ENCODE data around the gene SMAD1. TPM values are rescaled to one million over a fixed set of nuclear protein-coding genes. Genes with fewer than 3 reads are reported as not detected.
A peak's percentile ranks its signal among the peaks of the same experiment; 100 is the strongest.

Gene SMAD1
- total RNA-seq (10 to 100 TPM in 1 of 4 donors, 1 to 10 TPM in 3; 8.3 to 12.0 (median 9.5) TPM), polyA plus RNA-seq (2.8 TPM)
- long read RNA-seq, donor 1, transcript SMAD1-201 (7 exons, 1,966 nt), result major isoform, 15 of 20 reads
- long read RNA-seq, donor 1, partial matches to known transcripts, result 3 of 20 reads
- long read RNA-seq, donor 1, other reads (novel, unspliced or antisense), result 2 of 20 reads
- long read RNA-seq, donor 2, partial matches to known transcripts, result 0 of 2 reads
- long read RNA-seq, donor 2, other reads (novel, unspliced or antisense), result 1 of 2 reads
- long read RNA-seq, donor 3, partial matches to known transcripts, result 4 of 14 reads
- long read RNA-seq, donor 3, other reads (novel, unspliced or antisense), result 7 of 14 reads
- long read RNA-seq, donor 4, transcript SMAD1-201 (7 exons, 1,966 nt), result major isoform, 6 of 8 reads
- long read RNA-seq, donor 4, partial matches to known transcripts, result 2 of 8 reads
- long read RNA-seq, donor 4, other reads (novel, unspliced or antisense), result 0 of 8 reads

GRCh38 chr4:145481164-145481941 is at the start of gene SMAD1:
SMAD1 (plus strand) TSS chr4:145481853; CDS start chr4:145514614, 32,761 bp downstream.
- H3K4me1 ChIP-seq (ENCODE audit: control insufficient read depth, insufficient read depth, low read length), result no peaks in the 10 kb centered on the region
- intact Hi-C loops (cut with DNase I), result loop anchor here in 2 of 4 donors (10.0 kb wide), 2 partner anchors 53 to 73 kb away; no protein-coding TSS in a partner anchor
- DNase-seq (peak; percentile 87 to 95 (median 95)), ATAC-seq (peak; percentile 97 to 98)
- H3K27ac ChIP-seq (ENCODE audit: low read length), result peak within 1 kb of the TSS; percentile 99
- H3K9me3 ChIP-seq (ENCODE audit: control insufficient read depth, low read length), result no peaks in the 10 kb centered on the region
- peak within 1 kb of the TSS; percentile 85 for H3K4me3 ChIP-seq (ENCODE audit: low read length)
- H3K27me3 ChIP-seq (ENCODE audit: control insufficient read depth, insufficient read depth), result no peaks in the 10 kb centered on the region
- WGBS, result under 1% methylated on average over 65 of the region's 65 CpGs

GRCh38 chr4:145433684-145434083 is 48.0 kb upstream of the SMAD1 start:
- H3K27me3 ChIP-seq (ENCODE audit: control insufficient read depth, insufficient read depth), result no peaks in the 10 kb centered on the region
- no peak for ATAC-seq

GRCh38 chr4:145435646-145436045 is 46.0 kb upstream of the SMAD1 start:
- 88% methylated on average over 3 of the region's 3 CpGs for WGBS
- no peaks in the 10 kb centered on the region for H3K4me1 ChIP-seq (ENCODE audit: control insufficient read depth, insufficient read depth, low read length)
- no peak overlapping the region for H3K4me3 ChIP-seq (ENCODE audit: low read length)
- DNase-seq (no peak), ATAC-seq (no peak)
- no peaks in the 10 kb centered on the region for H3K27me3 ChIP-seq (ENCODE audit: control insufficient read depth, insufficient read depth)
- H3K9me3 ChIP-seq (ENCODE audit: control insufficient read depth, low read length), result no peaks in the 10 kb centered on the region
- intact Hi-C loops (cut with DNase I), result no loop called here
- no peak overlapping the region for H3K27ac ChIP-seq (ENCODE audit: low read length)

More at GRCh38 chr4:145433684-145434083, 48.0 kb upstream of the SMAD1 start:
- H3K9me3 ChIP-seq (ENCODE audit: control insufficient read depth, low read length), result no peaks in the 10 kb centered on the region
- H3K27ac ChIP-seq (ENCODE audit: low read length), result no peak overlapping the region
- DNase-seq, result no peak
- intact Hi-C loops (cut with DNase I), result no loop called here
- no peak overlapping the region for H3K4me3 ChIP-seq (ENCODE audit: low read length)
- no peaks in the 10 kb centered on the region for H3K4me1 ChIP-seq (ENCODE audit: control insufficient read depth, insufficient read depth, low read length)

- no peak for DNase-seq
- 86% methylated on average over 4 of the region's 4 CpGs for WGBS
- H3K9me3 ChIP-seq (ENCODE audit: control insufficient read depth, low read length), result no peaks in the 10 kb centered on the region
- H3K27me3 ChIP-seq (ENCODE audit: control insufficient read depth, insufficient read depth), result no peaks in the 10 kb centered on the region
- no peak overlapping the region for H3K27ac ChIP-seq (ENCODE audit: low read length)
- ATAC-seq, result no peak
- H3K4me1 ChIP-seq (ENCODE audit: control insufficient read depth, insufficient read depth, low read length), result no peaks in the 10 kb centered on the region
- intact Hi-C loops (cut with DNase I), result no loop called here
- H3K4me3 ChIP-seq (ENCODE audit: low read length), result no peak overlapping the region
Measured at GRCh38 chr4:145436114-145436513, 45.5 kb upstream of the SMAD1 start.

- Histone ChIP-seq H3K9me3 (ENCODE audit: control insufficient read depth, low read length) (no peaks in the 10 kb centered on the region), H3K4me3 (ENCODE audit: low read length) (no peak overlapping the region), H3K27me3 (ENCODE audit: control insufficient read depth, insufficient read depth) (no peaks in the 10 kb centered on the region), H3K4me1 (ENCODE audit: control insufficient read depth, insufficient read depth, low read length) (no peaks in the 10 kb centered on the region), H3K27ac (ENCODE audit: low read length) (no peak overlapping the region)
- 81% methylated on average over 2 of the region's 2 CpGs for WGBS
- DNase-seq (no peak), ATAC-seq (no peak)
- intact Hi-C loops (cut with DNase I), result no loop called here
Measured at GRCh38 chr4:145436796-145437195, 44.9 kb upstream of the SMAD1 start.

GRCh38 chr4:145437466-145437865 is 44.2 kb upstream of the SMAD1 start:
- Histone ChIP-seq H3K27me3 (ENCODE audit: control insufficient read depth, insufficient read depth) (no peaks in the 10 kb centered on the region), H3K27ac (ENCODE audit: low read length) (no peak overlapping the region), H3K4me3 (ENCODE audit: low read length) (no peak overlapping the region), H3K4me1 (ENCODE audit: control insufficient read depth, insufficient read depth, low read length) (no peaks in the 10 kb centered on the region), H3K9me3 (ENCODE audit: control insufficient read depth, low read length) (no peaks in the 10 kb centered on the region)
- no peak for ATAC-seq
- no peak for DNase-seq
- intact Hi-C loops (cut with DNase I), result no loop called here
- 83% methylated on average over 2 of the region's 2 CpGs for WGBS

GRCh38 chr4:145438298-145438697 is 43.4 kb upstream of the SMAD1 start:
- H3K9me3 ChIP-seq (ENCODE audit: control insufficient read depth, low read length), result no peaks in the 10 kb centered on the region
- ATAC-seq, result no peak
- no peak overlapping the region for H3K27ac ChIP-seq (ENCODE audit: low read length)
- H3K4me1 ChIP-seq (ENCODE audit: control insufficient read depth, insufficient read depth, low read length), result no peaks in the 10 kb centered on the region
- H3K27me3 ChIP-seq (ENCODE audit: control insufficient read depth, insufficient read depth), result no peaks in the 10 kb centered on the region
- no peak overlapping the region for H3K4me3 ChIP-seq (ENCODE audit: low read length)
- 83% methylated on average over 4 of the region's 4 CpGs for whole genome bisulfite sequencing
- no peak for DNase-seq
- intact Hi-C loops (cut with DNase I), result no loop called here

GRCh38 chr4:145440292-145441007 is 41.2 kb upstream of the SMAD1 start:
- H3K4me3 ChIP-seq (ENCODE audit: low read length), result no peak overlapping the region
- intact Hi-C loops (cut with DNase I), result no loop called here
- DNase-seq, result no peak
- no peak overlapping the region for H3K27ac ChIP-seq (ENCODE audit: low read length)
- no peak for ATAC-seq
- H3K4me1 ChIP-seq (ENCODE audit: control insufficient read depth, insufficient read depth, low read length), result no peaks in the 10 kb centered on the region
- H3K27me3 ChIP-seq (ENCODE audit: control insufficient read depth, insufficient read depth), result no peaks in the 10 kb centered on the region
- no peaks in the 10 kb centered on the region for H3K9me3 ChIP-seq (ENCODE audit: control insufficient read depth, low read length)
- WGBS, result 78% methylated on average over 5 of the region's 5 CpGs

GRCh38 chr4:145446184-145446583 is 35.5 kb upstream of the SMAD1 start:
- intact Hi-C loops (cut with DNase I), result no loop called here
- Histone ChIP-seq H3K4me3 (ENCODE audit: low read length) (no peak overlapping the region), H3K27ac (ENCODE audit: low read length) (no peak overlapping the region), H3K9me3 (ENCODE audit: control insufficient read depth, low read length) (no peaks in the 10 kb centered on the region), H3K4me1 (ENCODE audit: control insufficient read depth, insufficient read depth, low read length) (no peaks in the 10 kb centered on the region), H3K27me3 (ENCODE audit: control insufficient read depth, insufficient read depth) (no peaks in the 10 kb centered on the region)
- 83% methylated on average over 1 of the region's 1 CpG for WGBS
- ATAC-seq (no peak), DNase-seq (no peak)

GRCh38 chr4:145451895-145452294 is 29.8 kb upstream of the SMAD1 start:
- no peak for ATAC-seq
- Histone ChIP-seq H3K27ac (ENCODE audit: low read length) (no peak overlapping the region), H3K27me3 (ENCODE audit: control insufficient read depth, insufficient read depth) (no peaks in the 10 kb centered on the region), H3K4me3 (ENCODE audit: low read length) (no peak overlapping the region), H3K4me1 (ENCODE audit: control insufficient read depth, insufficient read depth, low read length) (no peaks in the 10 kb centered on the region), H3K9me3 (ENCODE audit: control insufficient read depth, low read length) (no peaks in the 10 kb centered on the region)
- no peak for DNase-seq
- 73% methylated on average over 1 of the region's 1 CpG for WGBS
- intact Hi-C loops (cut with DNase I), result no loop called here
